Nephron (organoid): ENCODE data around the gene DNAL1.

Source experiments
- H3K27ac Mint-ChIP-seq, 3 experiments: 2 replicates each; pipeline ENCODE4 v1.8.0; 2020; ENCODE audit warnings: mixed read lengths in 3 of 3, mild to moderate bottlenecking in 2 of 3, moderate library complexity in 1 of 3
- H3K27me3 Mint-ChIP-seq: 2 replicates; pipeline ENCODE4 v1.8.0; 2021; ENCODE audit warnings: low read depth, mild to moderate bottlenecking, moderate library complexity, mixed read lengths
- H3K36me3 Mint-ChIP-seq: 2 replicates; pipeline ENCODE4 v1.8.0; 2020; ENCODE audit warnings: low read depth, mixed read lengths
- H3K4me1 Mint-ChIP-seq: 2 replicates; pipeline ENCODE4 v1.8.0; 2020; ENCODE audit warnings: mixed read lengths
- H3K4me3 Mint-ChIP-seq, 3 experiments: 2 replicates each; pipeline ENCODE4 v1.8.0; 2020; ENCODE audit warnings: mild to moderate bottlenecking in 3 of 3, mixed read lengths in 3 of 3, moderate library complexity in 2 of 3
- H3K9me3 Mint-ChIP-seq: 2 replicates; pipeline ENCODE4 v1.8.0; 2020; ENCODE audit warnings: mixed read lengths
- TF ChIP-seq, protein P1 (sequence below), 3 experiments: fragments of 200-600 bp; sonication (generic); IDR thresholded peaks; one replicate each; pipeline ENCODE4 v1.5.0; 2021; ENCODE audit warnings: antibody characterized with exemption in 3 of 3; ENCODE audit not compliant: unreplicated experiment in 3 of 3

The DNAL1 gene

DNA sequence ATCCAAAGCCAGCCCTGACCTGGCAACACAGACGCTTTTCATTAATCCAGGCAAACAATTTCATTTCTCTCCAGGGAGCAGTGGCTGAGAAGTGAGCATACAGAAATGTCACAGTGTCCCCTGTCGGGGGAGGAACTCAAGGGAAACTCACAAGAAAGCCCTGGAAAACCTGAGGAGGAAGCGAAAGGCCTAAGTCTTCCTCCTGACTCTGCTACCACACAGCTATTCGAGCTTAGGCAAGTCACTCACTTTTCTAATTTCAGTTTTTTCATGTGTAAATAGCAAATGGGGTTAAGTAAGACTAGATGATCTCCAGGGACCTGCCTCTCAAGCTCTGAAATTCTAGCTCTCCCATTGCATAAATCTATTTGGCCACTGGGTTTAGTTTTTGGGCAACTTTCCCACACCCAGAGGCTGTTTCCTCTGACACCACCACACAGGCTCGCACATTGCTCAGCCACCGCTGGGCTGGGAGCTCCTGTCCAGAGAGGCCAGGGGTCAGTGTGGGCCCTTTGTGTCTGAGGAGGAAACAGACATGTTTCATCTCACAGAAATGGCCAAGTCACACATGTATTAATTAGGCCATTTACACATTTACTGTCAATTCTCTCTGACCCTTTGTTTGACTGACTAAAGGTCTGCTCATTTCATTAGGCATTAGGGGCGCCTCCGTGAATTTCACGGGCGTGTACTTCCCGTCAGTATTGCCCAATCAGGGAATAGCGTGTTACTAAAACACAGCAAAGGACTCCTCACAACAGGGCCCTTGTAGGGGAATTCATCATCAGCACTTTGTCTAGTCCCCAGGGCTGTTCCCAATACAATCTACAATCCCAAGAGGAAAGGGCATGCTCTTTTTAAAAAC, 79.2 kb downstream of the DNAL1 start:
- Mint-ChIP-seq H3K9me3 (no peaks in the 10 kb centered on the region), H3K4me1 (peaks cover 58% of the 10 kb centered on the region), H3K27me3 (no peaks in the 10 kb centered on the region), H3K36me3 (peaks cover 59% of the 10 kb centered on the region), H3K4me3 (peak overlapping the region in 1 of 3 experiments; percentile 32), H3K27ac (peak overlapping the region; percentile 87 to 92 (median 91))
- TF ChIP-seq, protein P1, sequence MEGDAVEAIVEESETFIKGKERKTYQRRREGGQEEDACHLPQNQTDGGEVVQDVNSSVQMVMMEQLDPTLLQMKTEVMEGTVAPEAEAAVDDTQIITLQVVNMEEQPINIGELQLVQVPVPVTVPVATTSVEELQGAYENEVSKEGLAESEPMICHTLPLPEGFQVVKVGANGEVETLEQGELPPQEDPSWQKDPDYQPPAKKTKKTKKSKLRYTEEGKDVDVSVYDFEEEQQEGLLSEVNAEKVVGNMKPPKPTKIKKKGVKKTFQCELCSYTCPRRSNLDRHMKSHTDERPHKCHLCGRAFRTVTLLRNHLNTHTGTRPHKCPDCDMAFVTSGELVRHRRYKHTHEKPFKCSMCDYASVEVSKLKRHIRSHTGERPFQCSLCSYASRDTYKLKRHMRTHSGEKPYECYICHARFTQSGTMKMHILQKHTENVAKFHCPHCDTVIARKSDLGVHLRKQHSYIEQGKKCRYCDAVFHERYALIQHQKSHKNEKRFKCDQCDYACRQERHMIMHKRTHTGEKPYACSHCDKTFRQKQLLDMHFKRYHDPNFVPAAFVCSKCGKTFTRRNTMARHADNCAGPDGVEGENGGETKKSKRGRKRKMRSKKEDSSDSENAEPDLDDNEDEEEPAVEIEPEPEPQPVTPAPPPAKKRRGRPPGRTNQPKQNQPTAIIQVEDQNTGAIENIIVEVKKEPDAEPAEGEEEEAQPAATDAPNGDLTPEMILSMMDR (IDR thresholded peaks at IDR 0.05; ENCODE audit: unreplicated experiment in 3 of 3), result no peak

DNA sequence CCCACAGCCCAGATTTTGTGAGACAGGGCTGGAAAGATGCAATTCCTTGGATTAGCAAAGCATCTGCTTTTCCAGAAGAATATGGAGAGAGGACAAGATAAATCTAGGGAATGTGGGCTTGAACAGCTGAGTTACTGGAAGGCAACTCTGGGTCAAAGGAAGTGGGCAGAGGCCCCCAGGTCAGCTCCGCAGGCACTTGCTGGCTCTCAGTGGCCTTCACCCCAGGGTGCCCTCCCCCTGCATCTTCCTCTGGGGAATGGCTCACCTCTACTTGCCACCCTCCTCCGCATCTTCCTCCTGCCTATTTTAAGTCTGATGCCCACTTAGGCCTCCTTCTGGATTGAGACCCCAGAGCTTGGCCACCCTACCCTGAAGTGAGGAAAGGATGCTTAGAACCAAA, 79.9 kb downstream of the DNAL1 start:
- no peak overlapping the region for H3K4me3 Mint-ChIP-seq
- no peaks in the 10 kb centered on the region for H3K9me3 Mint-ChIP-seq
- peak overlapping the region; percentile 87 to 92 (median 91) for H3K27ac Mint-ChIP-seq
- H3K27me3 Mint-ChIP-seq, result no peaks in the 10 kb centered on the region
- peaks cover 60% of the 10 kb centered on the region for H3K36me3 Mint-ChIP-seq
- TF ChIP-seq, protein P1 (IDR thresholded peaks at IDR 0.05; ENCODE audit: unreplicated experiment in 3 of 3), result no peak
- peaks cover 52% of the 10 kb centered on the region for H3K4me1 Mint-ChIP-seq

DNA sequence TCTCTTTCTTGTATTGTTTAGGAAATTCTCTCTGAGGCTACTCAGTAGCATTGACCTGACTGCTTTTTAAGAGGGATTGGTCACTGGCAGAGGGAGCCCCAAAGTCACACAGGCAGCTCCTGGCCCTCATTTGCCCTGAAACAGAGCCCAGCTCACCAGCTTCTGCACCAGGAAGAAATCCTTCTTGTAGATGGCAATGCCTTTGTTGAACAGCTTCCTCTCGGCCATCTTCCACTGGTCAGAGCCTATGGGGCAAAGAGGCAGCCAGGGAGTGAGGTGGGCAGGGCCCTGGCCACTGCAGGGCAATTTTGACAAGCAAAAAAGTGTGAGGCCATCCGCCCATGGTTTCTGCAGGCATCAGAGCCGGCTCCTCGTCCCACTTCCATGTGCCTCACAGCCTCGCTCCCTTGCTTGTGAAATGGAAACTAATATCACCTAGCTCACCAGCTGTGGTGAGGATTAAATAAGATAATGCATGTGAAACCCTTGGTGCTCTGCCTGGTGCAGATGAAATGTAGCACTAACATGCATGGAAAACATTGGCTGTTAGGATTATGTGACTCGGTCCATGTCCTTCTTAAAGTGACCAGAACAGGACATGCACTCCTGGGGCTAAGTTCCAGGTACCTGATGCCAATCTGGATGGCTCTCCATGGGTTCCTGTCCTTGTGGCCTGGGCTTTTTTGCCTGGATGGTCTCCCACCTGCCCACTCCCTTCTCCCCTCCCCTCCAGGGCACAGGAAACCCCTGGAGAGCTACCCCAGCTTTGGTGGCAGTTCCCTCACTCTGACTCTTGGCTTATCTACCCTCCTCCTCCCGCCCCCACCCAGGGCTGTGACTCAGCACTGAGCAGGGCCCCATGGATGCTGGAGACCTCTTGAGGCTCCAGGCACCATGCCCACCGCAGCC, 80.6 kb downstream of the DNAL1 start:
- TF ChIP-seq, protein P1 (IDR thresholded peaks at IDR 0.05; ENCODE audit: unreplicated experiment in 3 of 3), result no peak
- Mint-ChIP-seq H3K4me3 (no peak overlapping the region), H3K27me3 (no peaks in the 10 kb centered on the region), H3K9me3 (no peaks in the 10 kb centered on the region), H3K27ac (peak overlapping the region; percentile 87 to 92 (median 91)), H3K36me3 (peaks cover 65% of the 10 kb centered on the region), H3K4me1 (peaks cover 50% of the 10 kb centered on the region)

DNA sequence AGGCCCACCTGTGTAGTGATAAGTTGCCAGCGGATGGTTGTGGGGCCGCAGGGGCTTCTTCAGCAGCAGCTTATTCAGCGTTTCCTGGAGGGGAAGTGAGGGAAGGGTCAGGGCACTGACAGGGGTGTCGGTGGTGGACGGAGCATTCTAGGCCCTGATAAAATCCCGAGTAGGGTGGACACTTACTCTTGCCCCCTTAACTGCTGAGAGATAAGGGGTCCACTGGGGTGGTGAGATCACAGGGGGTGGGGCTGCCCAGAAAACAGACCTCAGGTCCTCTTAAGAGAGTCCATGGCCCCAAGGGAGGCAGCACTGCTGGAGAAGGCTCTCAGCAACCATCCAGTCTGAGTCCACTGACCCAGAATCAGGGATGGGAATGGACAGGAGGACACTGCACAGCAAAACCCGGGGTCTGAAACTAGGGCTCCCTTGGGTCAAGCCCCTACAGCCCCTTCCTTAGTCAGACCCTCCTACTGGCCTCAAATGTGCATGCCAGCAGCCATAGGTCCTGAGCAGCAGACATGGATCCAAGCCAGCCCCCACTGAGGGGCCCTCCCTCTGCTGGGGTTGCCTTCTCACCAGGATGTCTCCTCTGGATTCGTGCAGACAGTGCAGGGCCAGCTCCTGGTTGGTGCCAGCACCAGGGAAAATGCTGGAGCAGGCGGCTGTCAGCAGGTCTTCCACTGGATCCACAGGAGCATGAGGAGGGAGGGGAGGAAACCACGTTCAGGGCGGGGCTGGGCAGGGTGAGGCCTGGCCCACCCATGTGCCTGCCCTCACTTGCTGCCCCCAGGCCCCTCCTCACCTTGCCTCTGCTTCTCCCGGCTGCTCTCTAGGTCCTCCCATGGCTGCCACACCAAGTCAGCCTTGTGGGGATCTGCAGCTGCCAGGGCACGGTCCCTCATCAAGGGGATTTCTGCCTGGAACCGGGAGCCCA, 81.5 kb downstream of the DNAL1 start:
- no peaks in the 10 kb centered on the region for H3K27me3 Mint-ChIP-seq
- H3K4me1 Mint-ChIP-seq, result peaks cover 50% of the 10 kb centered on the region
- no peaks in the 10 kb centered on the region for H3K9me3 Mint-ChIP-seq
- peaks cover 63% of the 10 kb centered on the region for H3K36me3 Mint-ChIP-seq
- no peak overlapping the region for H3K4me3 Mint-ChIP-seq
- H3K27ac Mint-ChIP-seq, result peak overlapping the region in 1 of 3 experiments; percentile 66
- TF ChIP-seq, protein P1 (IDR thresholded peaks at IDR 0.05; ENCODE audit: unreplicated experiment in 3 of 3), result no peak

DNA sequence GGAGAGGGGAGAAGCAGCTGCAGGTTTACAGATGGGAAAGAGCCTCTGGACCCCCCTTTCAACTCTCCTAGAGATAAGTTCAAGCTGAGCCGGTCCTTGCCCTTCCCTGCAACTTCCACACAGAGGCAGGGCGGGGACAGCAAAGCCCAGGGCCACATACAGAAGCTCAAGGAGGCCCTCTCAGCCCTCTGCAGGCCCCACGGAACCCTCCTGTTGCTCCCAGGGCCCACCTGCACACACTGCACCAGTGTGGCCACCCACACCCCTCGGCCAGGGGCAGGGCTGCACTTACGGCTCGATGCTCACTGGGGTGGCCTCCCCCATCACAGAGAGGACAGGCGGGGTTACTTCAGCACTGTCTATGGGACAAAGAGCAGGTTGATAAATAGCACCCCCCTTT, 82.4 kb downstream of the DNAL1 start:
- Mint-ChIP-seq H3K27ac (peak overlapping the region in 1 of 3 experiments; percentile 29), H3K27me3 (no peaks in the 10 kb centered on the region), H3K36me3 (peaks cover 59% of the 10 kb centered on the region), H3K4me1 (peaks cover 45% of the 10 kb centered on the region), H3K9me3 (no peaks in the 10 kb centered on the region), H3K4me3 (no peak overlapping the region)
- TF ChIP-seq, protein P1 (IDR thresholded peaks at IDR 0.05; ENCODE audit: unreplicated experiment in 3 of 3), result no peak
